IMR-90 (cell line): Measurements from ENCODE around the gene PSD2. TPM values are rescaled to one million over a fixed set of nuclear protein-coding genes. Genes with fewer than 3 reads are reported as not detected.

ENCODE experiments used
- ATAC-seq: fragments of 200-7000 bp; cut with Tn5 transposase; 2 replicates; pipeline ENCODE4 v1.9.1; 2020; ENCODE audit warnings: low read depth, mild to moderate bottlenecking, moderate library complexity
- BruUV-seq: library from RNA; stranded (reverse); fragments of 400-500 nt; replicated peaks from 2 replicates; lab custom pipeline; 2021; lab: Mats Ljungman, UMichigan
- CTCF ChIA-PET: fragments of 300-600 bp; formaldehyde crosslinking; extraction: SDS; loops from one replicate; lab custom pipeline; 2021; ENCODE audit warnings: antibody characterized with exemption; lab: Yijun Ruan, JAX
- POLR2A ChIA-PET: fragments of 300-600 bp; sonication (Branson Sonifier 250); formaldehyde crosslinking; loops from one replicate; lab custom pipeline; 2022; ENCODE audit warnings: antibody characterized with exemption; ENCODE audit not compliant: unreplicated experiment; lab: Charles Lee
- DNase-seq: peaks from one replicate; pipeline ENCODE4 v3.0.0; 2013
- H2AFZ ChIP-seq: replicated peaks from 2 replicates; pipeline ENCODE3; 2013; ENCODE audit warnings: low read length, mild to moderate bottlenecking; ENCODE audit not compliant: poor library complexity
- H2AK5ac ChIP-seq: 2 replicates; pipeline ENCODE4 v1.6.1; 2013; ENCODE audit warnings: low read depth, low read length, inconsistent platforms
- H2AK9ac ChIP-seq: replicated peaks from 2 replicates; pipeline ENCODE3; 2013; ENCODE audit warnings: mild to moderate bottlenecking, low read depth, low read length, moderate library complexity; ENCODE audit not compliant: poor library complexity
- H2BK120ac ChIP-seq: 2 replicates; pipeline ENCODE4 v1.6.1; 2013; ENCODE audit warnings: low read depth, low read length, inconsistent platforms
- H2BK15ac ChIP-seq: 3 replicates; pipeline ENCODE4 v1.6.1; 2013; ENCODE audit warnings: low read depth, low read length, inconsistent platforms
- H2BK20ac ChIP-seq: 2 replicates; pipeline ENCODE4 v1.6.1; 2013; ENCODE audit warnings: low read depth, mild to moderate bottlenecking, inconsistent platforms, low read length, moderate library complexity
- H2BK5ac ChIP-seq: 2 replicates; pipeline ENCODE4 v1.6.1; 2013; ENCODE audit warnings: mild to moderate bottlenecking, low read depth, low read length, inconsistent platforms; ENCODE audit not compliant: poor library complexity, severe bottlenecking
- H3K14ac ChIP-seq: replicated peaks from 2 replicates; pipeline ENCODE4 v1.6.1; 2013; ENCODE audit warnings: low read depth, low read length, inconsistent platforms
- H3K18ac ChIP-seq: 2 replicates; pipeline ENCODE4 v1.6.1; 2013; ENCODE audit warnings: low read depth, low read length, control low read depth
- H3K23ac ChIP-seq: 2 replicates; pipeline ENCODE4 v1.6.1; 2013; ENCODE audit warnings: low read depth, low read length, inconsistent platforms
- H3K27ac ChIP-seq: 2 replicates; pipeline ENCODE4 v1.5.1; 2013; ENCODE audit warnings: mild to moderate bottlenecking, control low read depth, low read length; ENCODE audit not compliant: insufficient read depth
- H3K27me3 ChIP-seq: 2 replicates; pipeline ENCODE4 v1.6.1; 2013; ENCODE audit warnings: low read length; ENCODE audit not compliant: control insufficient read depth, insufficient read depth
- H3K36me3 ChIP-seq: 2 replicates; pipeline ENCODE4 v1.6.1; 2013; ENCODE audit warnings: low read length, mixed read lengths; ENCODE audit not compliant: control insufficient read depth, insufficient read depth
- H3K4ac ChIP-seq: 2 replicates; pipeline ENCODE4 v1.6.1; 2013; ENCODE audit warnings: low read depth, low read length, inconsistent platforms
- H3K4me1 ChIP-seq: 2 replicates; pipeline ENCODE4 v1.6.1; 2013; ENCODE audit warnings: low read length, mixed read lengths; ENCODE audit not compliant: control insufficient read depth, insufficient read depth
- H3K4me2 ChIP-seq: 2 replicates; pipeline ENCODE4 v1.6.1; 2013; ENCODE audit warnings: low read depth, mild to moderate bottlenecking, control low read depth, low read length, moderate library complexity
- H3K4me3 ChIP-seq: 2 replicates; pipeline ENCODE4 v1.5.1; 2013; ENCODE audit warnings: low read depth, mild to moderate bottlenecking, control low read depth, low read length, moderate library complexity; ENCODE audit not compliant: insufficient read depth
- H3K56ac ChIP-seq: 2 replicates; pipeline ENCODE4 v1.6.1; 2013; ENCODE audit warnings: low read length, inconsistent platforms; ENCODE audit not compliant: insufficient read depth; ENCODE audit errors: extremely low read depth
- H3K79me1 ChIP-seq, 2 experiments: 2 replicates each; pipeline ENCODE4 v1.6.1; 2013; ENCODE audit warnings: low read length in 2 of 2, inconsistent platforms in 1 of 2, low read depth in 1 of 2
- H3K9ac ChIP-seq: 2 replicates; pipeline ENCODE4 v1.6.1; 2013; ENCODE audit warnings: low read depth, low read length, control low read depth
- H3K9me1 ChIP-seq: 2 replicates; pipeline ENCODE4 v1.6.1; 2013; ENCODE audit warnings: low read length, inconsistent platforms; ENCODE audit not compliant: insufficient read depth
- H3K9me3 ChIP-seq: 2 replicates; pipeline ENCODE4 v1.6.1; 2013; ENCODE audit warnings: low read length; ENCODE audit not compliant: control insufficient read depth, insufficient read depth
- H4K20me1 ChIP-seq: 2 replicates; pipeline ENCODE4 v1.6.1; 2013; ENCODE audit warnings: low read length, inconsistent platforms; ENCODE audit not compliant: insufficient read depth
- H4K5ac ChIP-seq: 2 replicates; pipeline ENCODE4 v1.6.1; 2013; ENCODE audit warnings: mild to moderate bottlenecking, low read depth, low read length, control low read depth
- H4K8ac ChIP-seq, 2 experiments: 2 replicates each; pipeline ENCODE4 v1.6.1; 2013; ENCODE audit warnings: low read depth in 2 of 2, low read length in 2 of 2, control low read depth in 1 of 2, inconsistent platforms in 1 of 2
- H4K91ac ChIP-seq: 2 replicates; pipeline ENCODE4 v1.6.1; 2013; ENCODE audit warnings: low read depth, low read length, inconsistent platforms; ENCODE audit not compliant: insufficient read depth
- CEBPB ChIP-seq: IDR thresholded peaks from 2 replicates; pipeline ENCODE4 v1.6.1; 2012; ENCODE audit warnings: low read depth, low read length, improper control_type of control experiment
- CHD1 ChIP-seq: IDR thresholded peaks from 2 replicates; pipeline ENCODE4 v1.6.1; 2012; ENCODE audit warnings: low read depth, low read length, improper control_type of control experiment
- FOS ChIP-seq: fragments of 150-350 bp; IDR thresholded peaks from 2 replicates; pipeline ENCODE4 v1.6.1; 2016; ENCODE audit warnings: low read depth, low read length
- MAFK ChIP-seq: IDR thresholded peaks from 2 replicates; pipeline ENCODE4 v1.6.1; 2012; ENCODE audit warnings: low read depth, low read length, improper control_type of control experiment
- MAZ ChIP-seq: IDR thresholded peaks from 2 replicates; pipeline ENCODE4 v1.6.1; 2012; ENCODE audit warnings: low read depth, mild to moderate bottlenecking, low read length, improper control_type of control experiment, moderate library complexity, borderline replicate concordance
- MXI1 ChIP-seq: IDR thresholded peaks from 2 replicates; pipeline ENCODE4 v1.6.1; 2012; ENCODE audit warnings: low read depth, mild to moderate bottlenecking, low read length, moderate library complexity, borderline replicate concordance
- NFE2L2 ChIP-seq: fragments of 150-350 bp; IDR thresholded peaks from 2 replicates; pipeline ENCODE4 v1.6.1; 2016; ENCODE audit warnings: low read depth, mild to moderate bottlenecking, low read length
- POLR2A ChIP-seq: IDR thresholded peaks from 2 replicates; pipeline ENCODE4 v1.6.1; 2012; ENCODE audit warnings: mild to moderate bottlenecking, low read depth, low read length
- RAD21 ChIP-seq: IDR thresholded peaks from 2 replicates; pipeline ENCODE4 v1.6.1; 2012; ENCODE audit warnings: low read length, improper control_type of control experiment
- RFX5 ChIP-seq: IDR thresholded peaks from 2 replicates; pipeline ENCODE4 v1.8.0; 2012; ENCODE audit warnings: low read depth, mild to moderate bottlenecking, low read length, moderate library complexity
- SMC3 ChIP-seq: fragments of 150-350 bp; IDR thresholded peaks from 2 replicates; pipeline ENCODE4 v1.6.1; 2016; ENCODE audit warnings: low read depth, mild to moderate bottlenecking, antibody characterized with exemption, low read length, moderate library complexity
- WGBS, 2 experiments: methylation state at CpG; one replicate each; pipeline versions ENCODE4 v1.1.5 to v1.1.7; 2013; ENCODE audit warnings: missing lambda C conversion rate in 2 of 2; ENCODE audit not compliant: insufficient read length in 1 of 2; ENCODE audit errors: extremely low coverage in 2 of 2; 5-methylcytosine and 5-hydroxymethylcytosine counted together
- dilution Hi-C: fragments of 300-500 bp; cut with HindIII; formaldehyde crosslinking; loops from one replicate; pipeline ENCODE4 v1.14.3; 2018; ENCODE audit warnings: low sequenced_read_pairs; ENCODE audit not compliant: unreplicated experiment
- in situ Hi-C: fragments of 300-500 bp; cut with MboI; formaldehyde crosslinking; loops from 3 replicates; pipeline ENCODE4 v1.14.3; 2019; ENCODE audit warnings: low sequenced_read_pairs, inconsistent platforms, mixed read lengths
- intact Hi-C: fragments of 100-400 bp; cut with micrococcal nuclease; formaldehyde crosslinking; loops from 2 replicates; pipeline ENCODE4 v1.10.0; 2022
- polyA plus RNA-seq, 3 experiments: library from polyadenylated mRNA; depleted of rRNA; stranded (reverse); fragments of >200 nt; gene quantifications; 2 replicates each; pipeline ENCODE4 v1.2.3, GENCODE V29; 2012; ENCODE audit warnings: low replicate concordance in 1 of 3
- total RNA-seq: library from RNA; depleted of rRNA; stranded (reverse); fragments of >200 nt; gene quantifications from 2 replicates; pipeline ENCODE4 v1.2.3, GENCODE V29; 2012
- TF ChIP-seq, protein P1 (sequence below): fragments of 150-350 bp; IDR thresholded peaks from 2 replicates; pipeline ENCODE4 v1.6.1; 2016; ENCODE audit warnings: low read depth, mild to moderate bottlenecking, low read length, moderate library complexity, borderline replicate concordance
- TF ChIP-seq, protein P2 (sequence below): fragments of 150-350 bp; IDR thresholded peaks from 2 replicates; pipeline ENCODE4 v1.6.1; 2017; ENCODE audit warnings: mild to moderate bottlenecking, antibody characterized with exemption, low read length, low read depth
- TF ChIP-seq, protein P3 (sequence below): conservative IDR thresholded peaks from 2 replicates; pipeline ENCODE4 v1.5.1; 2012; ENCODE audit warnings: mild to moderate bottlenecking, low read depth, low read length, improper control_type of control experiment

Gene PSD2
- total and polyA plus RNA-seq, 2 of the 4 experiments (the other 2 are of a cell fraction) = 0.05 TPM; not detected in 1

DNA sequence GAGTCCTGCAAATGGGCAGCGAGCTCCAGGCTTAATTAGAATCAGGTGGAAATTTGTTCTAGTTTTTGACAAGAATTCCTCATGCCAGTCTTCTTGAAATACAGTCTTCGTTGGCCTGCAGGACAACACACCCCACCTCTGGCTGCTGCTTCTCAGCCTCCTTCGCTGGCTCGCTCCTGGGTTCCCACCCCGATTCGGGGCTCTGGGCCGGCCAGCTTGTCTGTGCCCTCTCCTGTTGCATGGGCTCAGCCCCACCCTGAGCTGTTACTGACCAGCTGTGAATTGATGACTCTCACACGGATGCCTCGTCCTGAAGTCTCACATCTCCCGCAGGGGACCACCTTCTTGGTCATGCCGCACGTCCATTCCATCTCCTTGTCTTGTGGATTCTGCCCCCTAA, 21.0 kb downstream of the PSD2 start:
- Histone ChIP-seq H3K4me3 (no peak overlapping the region), H3K9ac (no peak overlapping the region), H3K4me2 (no peak overlapping the region)

More for the DNA sequence above, 21.0 kb downstream of the PSD2 start:
- H2BK5ac ChIP-seq = no peak overlapping the region
- no peak overlapping the region for H2AK5ac ChIP-seq
- H4K8ac ChIP-seq = no peak overlapping the region
- ATAC-seq = no peak
- H3K4me1 ChIP-seq = no peaks in the 10 kb centered on the region
- peaks cover 37% of the 10 kb centered on the region for H3K27me3 ChIP-seq
- TF ChIP-seq RAD21 (no peak), RFX5 (no peak), CHD1 (no peak), NFE2L2 (no peak), MXI1 (no peak), POLR2A (no peak), SMC3 (no peak), MAZ (no peak), MAFK (no peak), FOS (no peak), CEBPB (no peak)
- TF ChIP-seq, protein P1, sequence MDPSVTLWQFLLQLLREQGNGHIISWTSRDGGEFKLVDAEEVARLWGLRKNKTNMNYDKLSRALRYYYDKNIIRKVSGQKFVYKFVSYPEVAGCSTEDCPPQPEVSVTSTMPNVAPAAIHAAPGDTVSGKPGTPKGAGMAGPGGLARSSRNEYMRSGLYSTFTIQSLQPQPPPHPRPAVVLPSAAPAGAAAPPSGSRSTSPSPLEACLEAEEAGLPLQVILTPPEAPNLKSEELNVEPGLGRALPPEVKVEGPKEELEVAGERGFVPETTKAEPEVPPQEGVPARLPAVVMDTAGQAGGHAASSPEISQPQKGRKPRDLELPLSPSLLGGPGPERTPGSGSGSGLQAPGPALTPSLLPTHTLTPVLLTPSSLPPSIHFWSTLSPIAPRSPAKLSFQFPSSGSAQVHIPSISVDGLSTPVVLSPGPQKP = no peak
- TF ChIP-seq, protein P2, sequence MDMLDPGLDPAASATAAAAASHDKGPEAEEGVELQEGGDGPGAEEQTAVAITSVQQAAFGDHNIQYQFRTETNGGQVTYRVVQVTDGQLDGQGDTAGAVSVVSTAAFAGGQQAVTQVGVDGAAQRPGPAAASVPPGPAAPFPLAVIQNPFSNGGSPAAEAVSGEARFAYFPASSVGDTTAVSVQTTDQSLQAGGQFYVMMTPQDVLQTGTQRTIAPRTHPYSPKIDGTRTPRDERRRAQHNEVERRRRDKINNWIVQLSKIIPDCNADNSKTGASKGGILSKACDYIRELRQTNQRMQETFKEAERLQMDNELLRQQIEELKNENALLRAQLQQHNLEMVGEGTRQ = no peak
- TF ChIP-seq, protein P3, sequence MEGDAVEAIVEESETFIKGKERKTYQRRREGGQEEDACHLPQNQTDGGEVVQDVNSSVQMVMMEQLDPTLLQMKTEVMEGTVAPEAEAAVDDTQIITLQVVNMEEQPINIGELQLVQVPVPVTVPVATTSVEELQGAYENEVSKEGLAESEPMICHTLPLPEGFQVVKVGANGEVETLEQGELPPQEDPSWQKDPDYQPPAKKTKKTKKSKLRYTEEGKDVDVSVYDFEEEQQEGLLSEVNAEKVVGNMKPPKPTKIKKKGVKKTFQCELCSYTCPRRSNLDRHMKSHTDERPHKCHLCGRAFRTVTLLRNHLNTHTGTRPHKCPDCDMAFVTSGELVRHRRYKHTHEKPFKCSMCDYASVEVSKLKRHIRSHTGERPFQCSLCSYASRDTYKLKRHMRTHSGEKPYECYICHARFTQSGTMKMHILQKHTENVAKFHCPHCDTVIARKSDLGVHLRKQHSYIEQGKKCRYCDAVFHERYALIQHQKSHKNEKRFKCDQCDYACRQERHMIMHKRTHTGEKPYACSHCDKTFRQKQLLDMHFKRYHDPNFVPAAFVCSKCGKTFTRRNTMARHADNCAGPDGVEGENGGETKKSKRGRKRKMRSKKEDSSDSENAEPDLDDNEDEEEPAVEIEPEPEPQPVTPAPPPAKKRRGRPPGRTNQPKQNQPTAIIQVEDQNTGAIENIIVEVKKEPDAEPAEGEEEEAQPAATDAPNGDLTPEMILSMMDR = no peak
- ChIA-PET POLR2A (no interaction called here), CTCF (no interaction called here)
- H4K5ac ChIP-seq = no peak overlapping the region
- H3K36me3 ChIP-seq = no peaks in the 10 kb centered on the region
- intact Hi-C loops (no loop called here), in situ Hi-C loops (no loop called here), dilution Hi-C loops (no loop called here)
- no peaks in the 10 kb centered on the region for H3K9me1 ChIP-seq
- no peak overlapping the region for H3K14ac ChIP-seq
- no peak overlapping the region for H3K23ac ChIP-seq
- no peak overlapping the region for H3K18ac ChIP-seq
- no peak overlapping the region for H3K56ac ChIP-seq
- no peak overlapping the region for H2BK120ac ChIP-seq
- no peak for DNase-seq
- peaks cover 2% of the 10 kb centered on the region; the same call in 1 of the 2 replicates for H3K9me3 ChIP-seq
- BruUV-seq = no TSS peak
- WGBS, 2 experiments = 50% methylated on average over 9 of the region's 12 CpGs; no CpG with 5 or more reads in 1 of the 2 experiments
- no peak overlapping the region for H4K91ac ChIP-seq
- no peaks in the 10 kb centered on the region for H3K79me1 ChIP-seq
- H3K4ac ChIP-seq = no peak overlapping the region
- H2AK9ac ChIP-seq = no peak overlapping the region
- no peaks in the 10 kb centered on the region for H4K20me1 ChIP-seq
- no peak overlapping the region for H2BK20ac ChIP-seq
- no peak overlapping the region for H2BK15ac ChIP-seq
- H3K27ac ChIP-seq = no peak overlapping the region
- H2AFZ ChIP-seq = no peak overlapping the region
